GM23338 (cell line): Measurements from ENCODE around the gene CMIP. TPM values are rescaled to one million over a fixed set of nuclear protein-coding genes. Genes with fewer than 3 reads are reported as not detected.

ENCODE experiments used
- CTCF ChIP-seq, 2 experiments: fragments of 200-600 bp in 1 of 2; sonication (generic) in 1 of 2; conservative IDR thresholded peaks; 2 replicates each; pipeline versions ENCODE4 v1.5.1 to v1.6.1; 2016 to 2017; ENCODE audit warnings: antibody characterized with exemption in 2 of 2, low read depth in 2 of 2, mild to moderate bottlenecking in 2 of 2, moderate library complexity in 1 of 2
- ETS1 ChIP-seq: IDR thresholded peaks from 2 replicates; pipeline ENCODE4 v1.6.1; 2016; ENCODE audit warnings: antibody characterized with exemption
- EZH2 ChIP-seq: fragments of 200-600 bp; sonication (generic); IDR thresholded peaks from one replicate; pipeline ENCODE4 v1.8.0; 2017; ENCODE audit warnings: antibody characterized with exemption, mild to moderate bottlenecking, low read depth; ENCODE audit not compliant: unreplicated experiment
- ZNF331 ChIP-seq: fragments of 250-450 bp; sonication (Bioruptor Pico); IDR thresholded peaks from 2 replicates; pipeline ENCODE4 v1.5.0; 2020; ENCODE audit warnings: low read depth, mild to moderate bottlenecking, moderate library complexity
- ZNF462 ChIP-seq: fragments of 250-450 bp; sonication (Bioruptor Pico); IDR thresholded peaks from 2 replicates; pipeline ENCODE4 v1.5.0; 2020; ENCODE audit warnings: mild to moderate bottlenecking, moderate library complexity
- polyA plus RNA-seq: library from polyadenylated mRNA; unstranded; fragments of >200 nt; fragmentation: Nextera tagmentation; extraction: Ambion mirVana; gene quantifications from 2 replicates; pipeline ENCODE4 v1.2.1, GENCODE V29; 2016
- total RNA-seq: library from RNA; depleted of rRNA; stranded (reverse); fragments of >200 nt; shearing (Covaris generic); gene quantifications from 2 replicates; pipeline ENCODE4 v1.2.3, GENCODE V29; 2014

CMIP gene
- total and polyA plus RNA-seq, 2 experiments from 2014 or later = 9.5 to 62.3 TPM

GRCh38 chr16:81494888-81495287 is 50.3 kb downstream of the CMIP start (continued):
- TF ChIP-seq ZNF462 (CRISPR knock-in tag) (no peak), CTCF (conservative IDR thresholded peaks at IDR 0.05; ENCODE audit: low read depth in 2 of 2) (no peak), EZH2 (no peak), ETS1 (no peak), ZNF331 (CRISPR knock-in tag) (no peak)
